ENCODE data around the gene OXLD1. TPM values are rescaled to one million over a fixed set of nuclear protein-coding genes. Genes with fewer than 3 reads are reported as not detected.

The OXLD1 gene
- total RNA-seq, 2 donors from 2014 or later, result 30.2 to 36.5 TPM

- H3K4me1 Mint-ChIP-seq, result peaks cover 11% of the 10 kb centered on the region
- Histone ChIP-seq H3K4me3 (ENCODE audit: low read length) (no peak overlapping the region), H3K27me3 (ENCODE audit: control insufficient read depth, insufficient read depth, low read length, poor library complexity, severe bottlenecking) (peaks cover 26% of the 10 kb centered on the region), H3K36me3 (ENCODE audit: control insufficient read depth, insufficient read depth, low read length) (no peaks in the 10 kb centered on the region), H3K9me3 (ENCODE audit: control insufficient read depth, low read length) (peaks cover 6% of the 10 kb centered on the region), H3K27ac (ENCODE audit: low read depth, low read length) (no peak overlapping the region), H3K4me1 (ENCODE audit: control insufficient read depth, insufficient read depth, low read length) (peaks cover 13% of the 10 kb centered on the region), H3K9ac (ENCODE audit: extremely low read depth, low read length, poor library complexity, severe bottlenecking) (no peak overlapping the region)
- DNase-seq, result peak; percentile 57
- no peak overlapping the region for H3K27ac Mint-ChIP-seq
- 93 to 98% methylated on average over 5 to 10 of the region's 10 CpGs for WGBS, 2 experiments (ENCODE audit: insufficient coverage in 1 of 2, insufficient read length in 1 of 2)
- no peaks in the 10 kb centered on the region for H3K36me3 Mint-ChIP-seq (ENCODE audit: low read depth)
- H3K27me3 Mint-ChIP-seq (ENCODE audit: insufficient read depth), result peaks cover 25% of the 10 kb centered on the region
- H3K4me3 Mint-ChIP-seq, result no peak overlapping the region
- no peak for TF ChIP-seq CTCF (conservative IDR thresholded peaks at IDR 0.05)
- H3K9me3 Mint-ChIP-seq, result peaks cover 11% of the 10 kb centered on the region
Measured at GRCh38 chr17:81651692-81652091, 14.7 kb downstream of the OXLD1 start.

- Mint-ChIP-seq H3K27ac (no peak overlapping the region), H3K36me3 (ENCODE audit: low read depth) (no peaks in the 10 kb centered on the region), H3K27me3 (ENCODE audit: insufficient read depth) (peaks cover 26% of the 10 kb centered on the region), H3K4me3 (no peak overlapping the region), H3K4me1 (peaks cover 11% of the 10 kb centered on the region), H3K9me3 (peaks cover 11% of the 10 kb centered on the region)
- no peak overlapping the region for H3K4me3 ChIP-seq (ENCODE audit: low read length)
- H3K9ac ChIP-seq (ENCODE audit: extremely low read depth, low read length, poor library complexity, severe bottlenecking), result no peak overlapping the region
- peaks cover 8% of the 10 kb centered on the region for H3K4me1 ChIP-seq (ENCODE audit: control insufficient read depth, insufficient read depth, low read length)
- peaks cover 6% of the 10 kb centered on the region for H3K9me3 ChIP-seq (ENCODE audit: control insufficient read depth, low read length)
- DNase-seq, result no peak
- no peak for TF ChIP-seq CTCF (conservative IDR thresholded peaks at IDR 0.05)
- H3K27me3 ChIP-seq (ENCODE audit: control insufficient read depth, insufficient read depth, low read length, poor library complexity, severe bottlenecking), result peaks cover 27% of the 10 kb centered on the region
- 96% methylated on average over 9 of the region's 9 CpGs; no CpG with 5 or more reads in 1 of the 2 experiments for whole genome bisulfite sequencing, 2 experiments (ENCODE audit: insufficient coverage in 1 of 2, insufficient read length in 1 of 2)
- no peaks in the 10 kb centered on the region for H3K36me3 ChIP-seq (ENCODE audit: control insufficient read depth, insufficient read depth, low read length)
- H3K27ac ChIP-seq (ENCODE audit: low read depth, low read length), result no peak overlapping the region
Measured at GRCh38 chr17:81650951-81651350, 15.5 kb downstream of the OXLD1 start.

DNA sequence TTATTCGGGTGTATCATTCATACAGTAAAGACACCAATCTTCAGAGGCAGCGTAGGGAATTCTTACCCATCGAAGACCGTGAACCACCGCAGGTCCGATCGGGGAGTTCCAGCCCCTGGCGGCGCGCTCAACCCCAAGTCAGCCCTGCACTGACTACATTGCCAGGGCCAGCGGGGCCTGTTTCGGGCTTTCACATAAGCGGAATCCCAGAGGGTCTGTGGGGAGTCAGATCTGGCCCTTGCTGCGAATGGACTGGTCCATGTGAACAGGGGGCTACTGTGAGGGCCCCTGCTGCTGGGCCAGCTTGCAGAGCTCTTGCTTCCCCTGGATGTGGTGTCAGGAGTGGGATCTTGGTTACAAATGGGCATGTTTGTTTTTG, 17.7 kb downstream of the OXLD1 start:
- Mint-ChIP-seq H3K27ac (no peak overlapping the region), H3K4me3 (peak overlapping the region; percentile 27), H3K4me1 (peaks cover 11% of the 10 kb centered on the region), H3K9me3 (peaks cover 11% of the 10 kb centered on the region), H3K27me3 (ENCODE audit: insufficient read depth) (peaks cover 26% of the 10 kb centered on the region), H3K36me3 (ENCODE audit: low read depth) (no peaks in the 10 kb centered on the region)
- peaks cover 6% of the 10 kb centered on the region for H3K9me3 ChIP-seq (ENCODE audit: control insufficient read depth, low read length)
- H3K4me3 ChIP-seq (ENCODE audit: low read length), result peak overlapping the region; percentile 35
- no peak overlapping the region for H3K9ac ChIP-seq (ENCODE audit: extremely low read depth, low read length, poor library complexity, severe bottlenecking)
- no peak for TF ChIP-seq CTCF (conservative IDR thresholded peaks at IDR 0.05)
- H3K36me3 ChIP-seq (ENCODE audit: control insufficient read depth, insufficient read depth, low read length), result no peaks in the 10 kb centered on the region
- H3K27ac ChIP-seq (ENCODE audit: low read depth, low read length), result no peak overlapping the region
- H3K4me1 ChIP-seq (ENCODE audit: control insufficient read depth, insufficient read depth, low read length), result no peaks in the 10 kb centered on the region
- H3K27me3 ChIP-seq (ENCODE audit: control insufficient read depth, insufficient read depth, low read length, poor library complexity, severe bottlenecking), result peaks cover 27% of the 10 kb centered on the region
- 79 to 83% methylated on average over 10 to 14 of the region's 14 CpGs for WGBS, 2 experiments (ENCODE audit: insufficient coverage in 1 of 2, insufficient read length in 1 of 2)
- DNase-seq, result no peak

All from endodermal cell (in vitro differentiated cells).